ENCODE results near the gene PLEKHA6. TPM values are rescaled to one million over a fixed set of nuclear protein-coding genes. Genes with fewer than 3 reads are reported as not detected.

Gene PLEKHA6
- total and polyA plus RNA-seq, 3 donors from 2014 or later = 5.9 to 14.7 (median 10.0) TPM

GRCh38 chr1:204217648-204218000, 142.1 kb downstream of the PLEKHA6 start:
- TF ChIP-seq POLR2A (IDR thresholded peaks at IDR 0.05) (no peak), CTCF (IDR thresholded peaks at IDR 0.05) (no peak)
- no peak overlapping the region for H3K27ac ChIP-seq
- no peaks in the 10 kb centered on the region for H3K9me3 ChIP-seq
- 83 to 85% methylated on average over 4 of the region's 4 CpGs for WGBS, 2 donors
- H3K4me3 ChIP-seq = no peak overlapping the region
- H3K27me3 ChIP-seq = no peaks in the 10 kb centered on the region
- H3K36me3 ChIP-seq (ENCODE audit: low read depth, missing control alignments) = no peaks in the 10 kb centered on the region
- intact Hi-C loops (cut with DNase I; ENCODE audit: low total_unique reads) = no loop called here
- DNase-seq = no peak
- peaks cover 7% of the 10 kb centered on the region for H3K4me1 ChIP-seq

GRCh38 chr1:204216880-204217647, 142.7 kb downstream of the PLEKHA6 start:
- no peak overlapping the region for H3K27ac ChIP-seq
- H3K4me1 ChIP-seq = peaks cover 7% of the 10 kb centered on the region
- no peaks in the 10 kb centered on the region for H3K36me3 ChIP-seq (ENCODE audit: low read depth, missing control alignments)
- WGBS, 2 donors = 89 to 97% methylated on average over 10 to 11 of the region's 11 CpGs
- DNase-seq = no peak
- intact Hi-C loops (cut with DNase I; ENCODE audit: low total_unique reads) = no loop called here
- no peak for TF ChIP-seq POLR2A (IDR thresholded peaks at IDR 0.05)
- no peak for TF ChIP-seq CTCF (IDR thresholded peaks at IDR 0.05)
- no peaks in the 10 kb centered on the region for H3K9me3 ChIP-seq
- H3K4me3 ChIP-seq = no peak overlapping the region
- no peaks in the 10 kb centered on the region for H3K27me3 ChIP-seq

- H3K9me3 ChIP-seq = no peaks in the 10 kb centered on the region
- no peak for DNase-seq
- no peak overlapping the region for H3K27ac ChIP-seq
- H3K4me3 ChIP-seq = no peak overlapping the region
- TF ChIP-seq POLR2A (IDR thresholded peaks at IDR 0.05) (no peak), CTCF (IDR thresholded peaks at IDR 0.05) (no peak)
- 88 to 92% methylated on average over 4 of the region's 4 CpGs for WGBS, 2 donors
- no peaks in the 10 kb centered on the region for H3K36me3 ChIP-seq (ENCODE audit: low read depth, missing control alignments)
- H3K27me3 ChIP-seq = no peaks in the 10 kb centered on the region
- H3K4me1 ChIP-seq = peaks cover 7% of the 10 kb centered on the region
- intact Hi-C loops (cut with DNase I; ENCODE audit: low total_unique reads) = no loop called here
Measured at GRCh38 chr1:204216236-204216635, 143.5 kb downstream of the PLEKHA6 start.

GRCh38 chr1:204213668-204214662, 145.8 kb downstream of the PLEKHA6 start, which contains the start of gene GOLT1A:
GOLT1A (minus strand) TSS chr1:204213988; CDS start chr1:204213906, 82 bp downstream.
- 8 to 12% methylated on average over 27 to 33 of the region's 41 CpGs for WGBS, 2 donors
- H3K36me3 ChIP-seq (ENCODE audit: low read depth, missing control alignments) = no peaks in the 10 kb centered on the region
- H3K9me3 ChIP-seq = no peaks in the 10 kb centered on the region
- TF ChIP-seq CTCF (IDR thresholded peaks at IDR 0.05) (peak; percentile 47 to 75 (median 59)), POLR2A (IDR thresholded peaks at IDR 0.05) (no peak)
- DNase-seq = peak; percentile 74
- H3K27ac ChIP-seq = no peak within 1 kb of the TSS
- intact Hi-C loops (cut with DNase I; ENCODE audit: low total_unique reads) = loop anchor here (5.0 kb wide), 1 partner anchor 148 kb away; no protein-coding TSS in a partner anchor
- peaks cover 7% of the 10 kb centered on the region for H3K4me1 ChIP-seq
- H3K27me3 ChIP-seq = no peaks in the 10 kb centered on the region
- peak within 1 kb of the TSS; percentile 17 to 49 for H3K4me3 ChIP-seq

Measured in testis (tissue), 3 donors.